Measurements from ENCODE around the gene LRBA. TPM values are rescaled to one million over a fixed set of nuclear protein-coding genes. Genes with fewer than 3 reads are reported as not detected.

LRBA gene
- total RNA-seq, 4 donors from 2014 or later = 28.3 to 38.2 (median 32.1) TPM

DNA sequence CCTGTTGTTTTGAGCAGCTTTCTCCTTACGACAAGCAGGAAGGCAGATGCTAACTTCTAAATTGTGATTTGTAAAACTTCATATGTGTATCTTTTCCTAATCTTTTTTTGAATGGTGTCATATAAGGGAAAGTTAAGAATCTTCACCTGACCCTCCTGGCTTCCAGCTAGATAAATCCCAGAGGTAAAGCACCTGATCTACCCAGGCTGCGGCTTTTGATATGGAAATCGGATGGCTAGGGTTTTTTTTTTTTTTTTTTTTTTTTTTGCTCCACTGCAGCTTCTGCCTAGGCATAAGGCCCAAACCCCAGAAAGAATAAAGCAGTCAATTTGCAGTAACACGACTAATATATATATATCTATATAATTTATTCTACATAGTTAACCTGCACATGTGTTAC is 423.2 kb downstream of the LRBA start:
- TF ChIP-seq, protein P1, sequence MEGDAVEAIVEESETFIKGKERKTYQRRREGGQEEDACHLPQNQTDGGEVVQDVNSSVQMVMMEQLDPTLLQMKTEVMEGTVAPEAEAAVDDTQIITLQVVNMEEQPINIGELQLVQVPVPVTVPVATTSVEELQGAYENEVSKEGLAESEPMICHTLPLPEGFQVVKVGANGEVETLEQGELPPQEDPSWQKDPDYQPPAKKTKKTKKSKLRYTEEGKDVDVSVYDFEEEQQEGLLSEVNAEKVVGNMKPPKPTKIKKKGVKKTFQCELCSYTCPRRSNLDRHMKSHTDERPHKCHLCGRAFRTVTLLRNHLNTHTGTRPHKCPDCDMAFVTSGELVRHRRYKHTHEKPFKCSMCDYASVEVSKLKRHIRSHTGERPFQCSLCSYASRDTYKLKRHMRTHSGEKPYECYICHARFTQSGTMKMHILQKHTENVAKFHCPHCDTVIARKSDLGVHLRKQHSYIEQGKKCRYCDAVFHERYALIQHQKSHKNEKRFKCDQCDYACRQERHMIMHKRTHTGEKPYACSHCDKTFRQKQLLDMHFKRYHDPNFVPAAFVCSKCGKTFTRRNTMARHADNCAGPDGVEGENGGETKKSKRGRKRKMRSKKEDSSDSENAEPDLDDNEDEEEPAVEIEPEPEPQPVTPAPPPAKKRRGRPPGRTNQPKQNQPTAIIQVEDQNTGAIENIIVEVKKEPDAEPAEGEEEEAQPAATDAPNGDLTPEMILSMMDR (IDR thresholded peaks at IDR 0.05; ENCODE audit: low read depth) = no peak

DNA sequence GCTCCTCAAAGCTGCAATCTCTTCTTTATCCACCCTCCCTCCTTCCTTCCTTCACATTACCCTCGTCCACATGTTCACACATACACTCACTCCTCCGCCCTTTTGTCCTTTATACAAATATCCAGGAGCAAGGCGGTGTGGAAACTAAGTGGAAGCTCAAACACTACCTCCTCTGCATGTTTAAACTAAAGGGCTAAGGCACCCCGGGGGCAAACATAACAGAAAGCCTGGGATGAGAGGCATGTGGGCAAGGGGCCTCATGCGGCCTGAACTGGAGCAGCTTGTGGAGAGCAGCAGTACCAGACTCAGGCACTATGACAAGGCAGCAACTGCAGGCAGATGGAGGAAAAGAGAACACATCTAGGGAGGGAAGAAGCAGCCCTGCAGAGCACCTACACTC is 423.7 kb downstream of the LRBA start:
- TF ChIP-seq, protein P1 (IDR thresholded peaks at IDR 0.05; ENCODE audit: low read depth) = no peak

DNA sequence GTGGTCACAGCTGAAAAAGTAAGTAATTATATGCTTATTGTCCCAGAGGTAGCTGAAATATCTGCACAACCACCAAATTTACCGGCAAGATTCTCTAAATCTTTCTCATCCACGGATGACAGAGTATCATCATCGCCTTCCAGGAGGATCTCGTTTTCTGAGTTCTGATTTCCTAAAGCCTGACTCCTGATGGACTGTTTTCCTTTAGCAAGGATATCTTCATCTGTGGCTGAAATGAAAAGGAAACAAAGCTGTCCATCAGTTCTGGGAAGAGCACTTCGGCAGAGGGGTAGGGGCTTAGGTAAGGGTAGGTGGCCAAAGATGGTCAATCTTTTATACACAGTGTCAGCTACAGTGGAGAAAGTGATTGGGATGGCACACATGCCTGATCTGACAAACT is 424.5 kb downstream of the LRBA start:
- TF ChIP-seq, protein P1 (IDR thresholded peaks at IDR 0.05; ENCODE audit: low read depth) = no peak

DNA sequence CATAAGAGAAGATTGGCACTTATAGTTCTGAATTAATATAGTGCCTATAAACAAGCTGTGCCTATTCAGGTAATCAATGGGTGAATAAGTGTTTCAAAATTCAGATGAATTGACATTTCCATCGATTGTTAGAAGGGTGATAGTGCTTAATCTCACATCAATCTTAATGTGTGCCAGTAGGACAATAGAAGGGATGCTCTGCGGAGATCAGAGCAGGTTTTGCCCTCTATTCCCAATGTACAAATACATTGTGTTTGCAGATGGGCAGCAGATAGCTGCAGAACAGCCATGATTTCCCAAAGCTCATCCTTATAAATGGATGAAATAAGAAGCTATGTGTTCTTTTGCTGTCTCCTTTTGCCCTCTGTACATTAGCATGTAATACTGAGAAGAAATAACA is 425.9 kb downstream of the LRBA start:
- TF ChIP-seq, protein P1 (IDR thresholded peaks at IDR 0.05; ENCODE audit: low read depth) = no peak

DNA sequence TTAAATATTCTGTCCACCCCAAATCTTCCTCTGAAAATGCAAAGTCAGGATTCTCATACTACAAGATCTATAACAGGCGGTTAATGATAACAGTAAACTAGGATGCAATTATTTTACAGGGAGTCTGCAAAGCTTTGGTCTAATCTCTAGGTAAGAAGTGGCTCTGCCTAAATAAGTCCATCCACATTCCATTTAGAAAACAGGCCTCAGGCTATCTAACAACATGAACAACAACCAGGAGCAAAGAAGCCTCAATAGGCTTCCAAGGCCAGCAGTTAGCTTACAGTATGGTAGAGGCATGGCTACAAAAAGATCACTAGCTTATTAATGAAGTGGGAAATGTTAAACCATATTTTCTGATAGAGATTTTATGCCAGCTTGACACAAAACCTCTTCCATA is 426.8 kb downstream of the LRBA start:
- TF ChIP-seq, protein P1 (IDR thresholded peaks at IDR 0.05; ENCODE audit: low read depth) = no peak

DNA sequence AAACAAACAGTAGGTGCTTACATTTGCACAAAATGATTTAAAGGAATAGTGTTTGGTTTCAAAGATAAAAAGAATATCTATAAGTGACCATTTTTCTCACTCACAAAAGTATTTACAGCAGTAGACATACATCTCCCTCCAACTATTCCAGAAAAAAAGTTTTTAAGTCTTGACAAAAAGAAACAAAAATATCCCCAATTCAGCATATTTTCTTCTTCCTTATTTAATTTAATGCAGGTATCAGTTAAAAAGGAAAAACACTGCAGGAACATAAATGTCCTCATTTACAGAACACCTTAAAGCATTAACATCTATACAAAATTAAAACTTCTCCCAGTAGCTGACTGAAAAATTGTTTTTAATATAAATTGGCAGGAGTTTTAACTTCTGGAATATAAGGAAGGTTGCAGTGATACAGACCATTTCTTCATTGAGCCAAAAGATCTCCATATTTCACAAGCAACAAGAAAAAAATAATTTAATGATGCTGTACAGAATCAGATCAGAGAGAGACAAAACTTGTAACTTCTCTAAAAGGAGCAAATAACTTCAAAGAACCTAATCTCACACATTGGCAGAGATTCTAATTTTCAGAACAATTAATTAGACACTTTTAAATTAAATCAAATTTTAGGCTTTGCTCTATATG is 428.8 kb downstream of the LRBA start:
- TF ChIP-seq, protein P1 (IDR thresholded peaks at IDR 0.05; ENCODE audit: low read depth) = no peak

DNA sequence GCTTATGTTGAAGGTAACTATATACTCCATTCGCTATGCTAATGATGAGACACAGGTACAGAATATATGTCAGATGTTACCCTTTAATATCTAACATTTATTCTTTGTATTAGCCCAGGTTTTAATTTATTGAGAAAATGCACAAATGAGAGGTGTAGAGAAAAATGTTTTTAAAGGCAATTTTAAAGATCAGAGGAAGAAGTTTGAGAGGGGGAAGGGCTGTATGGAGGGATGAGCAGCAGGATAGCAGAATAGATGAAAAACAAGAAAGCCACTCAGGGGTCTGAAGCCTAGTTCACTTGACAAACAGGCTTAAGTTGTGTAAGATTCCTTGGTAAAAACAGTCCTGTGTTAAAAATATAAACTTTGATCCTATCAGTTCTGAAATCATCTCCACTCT is 429.5 kb downstream of the LRBA start:
- TF ChIP-seq, protein P1 (IDR thresholded peaks at IDR 0.05; ENCODE audit: low read depth) = no peak
